ENCODE measurements around the gene RFX4.

Gene RFX4

GRCh38 chr12:106692896-106693820 lies 110.4 kb downstream of the RFX4 start:
- DNase-seq, result no peak

GRCh38 chr12:106696071-106696470 lies 113.3 kb downstream of the RFX4 start:
- DNase-seq, result peak; percentile 15

GRCh38 chr12:106696681-106697417 lies 114.0 kb downstream of the RFX4 start:
- DNase-seq, result peak; percentile 26

GRCh38 chr12:106704081-106704480 lies 121.3 kb downstream of the RFX4 start:
- DNase-seq, result no peak

GRCh38 chr12:106705971-106706370 lies 123.2 kb downstream of the RFX4 start:
- no peak for DNase-seq

- no peak for DNase-seq
These were observed 126.3 kb downstream of the RFX4 start for GRCh38 chr12:106709068-106709511.

GRCh38 chr12:106710143-106710893 lies 127.5 kb downstream of the RFX4 start:
- no peak for DNase-seq

DNA sequence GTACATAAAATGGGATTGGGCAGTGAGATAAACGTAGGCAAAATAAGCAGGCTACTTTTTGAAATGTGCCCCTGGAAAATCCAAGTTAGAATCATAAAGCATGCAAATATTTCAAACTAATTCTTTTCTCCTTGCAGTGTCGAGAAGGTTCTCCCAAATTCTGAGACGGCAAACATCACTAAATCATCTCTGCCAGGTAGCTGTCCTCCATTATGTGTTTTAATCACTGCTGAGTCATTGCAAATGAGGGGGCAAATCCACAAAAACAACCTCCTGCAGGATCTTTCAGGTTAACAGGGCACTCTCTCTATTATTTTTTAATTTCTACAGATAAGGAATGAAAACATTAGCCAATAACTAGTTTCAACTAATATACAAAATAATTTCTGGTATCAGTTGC lies 128.5 kb downstream of the RFX4 start:
- no peak for DNase-seq

- DNase-seq, result no peak
These were observed 130.0 kb downstream of the RFX4 start for GRCh38 chr12:106712768-106713167.

GRCh38 chr12:106714926-106715325 lies 132.1 kb downstream of the RFX4 start:
- DNase-seq, result no peak

DNA sequence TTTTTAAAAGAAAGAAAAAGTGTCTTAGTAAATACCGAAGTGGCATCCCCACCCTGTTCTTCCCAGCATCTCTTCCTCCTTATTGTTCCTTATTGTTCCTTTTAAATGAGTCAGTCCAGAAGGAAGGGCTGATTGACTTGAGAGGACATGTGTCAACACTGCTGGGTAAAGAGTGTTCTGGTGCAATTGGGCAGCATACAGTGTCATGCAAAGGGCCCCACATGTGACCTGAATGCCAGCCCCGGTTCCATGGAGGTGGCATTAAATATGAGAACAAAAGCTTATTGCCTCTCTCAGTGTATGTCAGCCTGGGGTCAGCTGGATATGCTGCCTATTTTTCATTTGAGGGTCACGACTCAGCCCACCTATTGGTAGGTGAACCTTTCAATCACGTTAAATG lies 132.8 kb downstream of the RFX4 start:
- DNase-seq, result no peak

- DNase-seq, result no peak
These were observed 134.9 kb downstream of the RFX4 start for GRCh38 chr12:106717673-106718072.

DNA sequence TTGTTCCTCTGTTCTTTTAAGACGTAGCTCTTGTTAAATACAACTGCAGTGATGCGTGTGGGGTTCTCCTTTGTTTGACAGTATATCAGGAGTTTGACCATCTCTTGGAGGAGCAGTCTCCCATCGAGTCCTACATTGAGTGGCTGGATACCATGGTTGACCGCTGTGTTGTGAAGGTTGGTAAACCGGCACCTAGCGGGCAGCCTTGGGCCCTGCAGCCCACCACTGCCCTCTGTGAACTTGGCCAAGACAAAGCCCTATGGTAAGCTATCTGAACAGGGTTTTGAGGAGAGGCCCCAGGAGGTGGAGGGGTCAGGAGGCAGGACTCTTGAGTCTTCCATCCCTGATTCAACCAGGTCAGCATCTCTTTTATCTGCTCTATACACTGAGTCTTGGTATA lies 137.1 kb downstream of the RFX4 start:
- no peak for DNase-seq

DNA sequence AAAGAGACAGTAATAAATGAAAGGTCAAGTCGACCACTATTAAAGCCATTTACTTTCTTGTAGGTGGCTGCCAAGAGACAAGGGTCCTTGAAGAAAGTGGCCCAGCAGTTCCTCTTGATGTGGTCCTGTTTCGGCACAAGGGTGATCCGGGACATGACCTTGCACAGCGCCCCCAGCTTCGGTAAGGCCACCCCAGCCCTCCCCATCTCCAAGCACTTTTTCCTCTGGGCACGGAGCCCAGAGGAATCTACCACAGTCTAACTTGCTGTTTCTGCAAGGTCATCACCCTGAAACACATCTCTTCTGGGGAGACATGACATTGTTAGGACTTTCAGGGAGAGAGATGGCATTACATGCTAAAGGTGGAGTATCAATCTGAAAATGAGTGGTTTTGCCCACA lies 137.9 kb downstream of the RFX4 start:
- DNase-seq, result no peak

GRCh38 chr12:106721915-106722314 lies 139.1 kb downstream of the RFX4 start:
- no peak for DNase-seq

DNA sequence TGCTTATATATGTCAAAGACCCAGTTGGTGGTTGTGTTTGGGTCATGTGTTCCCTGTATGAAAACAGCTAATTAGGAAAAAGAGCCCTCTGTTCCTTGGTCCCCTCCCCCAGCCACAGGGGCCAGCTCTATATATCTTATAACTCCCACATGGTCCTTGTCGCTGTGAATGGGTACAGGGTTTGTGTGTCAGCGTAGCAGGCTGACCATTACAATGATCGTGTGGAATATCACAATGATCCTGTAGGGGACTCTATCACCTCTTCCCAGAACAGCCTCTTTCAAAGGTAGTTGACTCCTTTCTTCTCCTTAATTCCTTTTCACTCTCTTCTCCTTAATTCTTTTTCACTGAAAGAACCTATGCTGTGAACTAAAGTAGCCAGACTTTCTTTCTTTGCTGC lies 140.0 kb downstream of the RFX4 start:
- no peak for DNase-seq

GRCh38 chr12:106723416-106723815 lies 140.6 kb downstream of the RFX4 start:
- no peak for DNase-seq

DNA sequence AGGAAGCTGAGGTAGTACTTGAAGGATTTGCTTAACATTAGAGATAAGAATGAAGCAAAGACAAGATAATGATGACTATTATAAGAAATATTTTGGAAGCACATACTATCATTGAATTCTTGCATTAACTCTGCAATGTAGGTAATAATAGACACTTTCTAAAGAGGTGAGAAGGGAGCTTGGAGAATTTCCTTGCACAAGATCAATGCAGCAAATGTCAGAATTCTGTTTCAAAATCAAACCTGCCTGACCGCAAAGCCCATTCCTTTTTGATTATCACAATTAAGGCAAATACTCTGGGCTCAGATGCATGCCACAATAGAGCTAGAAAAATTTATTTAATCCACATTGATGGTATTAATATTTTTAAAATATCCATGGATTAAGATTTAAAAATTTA lies 141.3 kb downstream of the RFX4 start:
- DNase-seq, result no peak

GRCh38 chr12:106724934-106725333 lies 142.1 kb downstream of the RFX4 start:
- DNase-seq, result no peak

GRCh38 chr12:106726603-106727202 lies 143.9 kb downstream of the RFX4 start:
- DNase-seq, result peak; percentile 60

GRCh38 chr12:106729611-106730010 lies 146.8 kb downstream of the RFX4 start:
- no peak for DNase-seq

DNA sequence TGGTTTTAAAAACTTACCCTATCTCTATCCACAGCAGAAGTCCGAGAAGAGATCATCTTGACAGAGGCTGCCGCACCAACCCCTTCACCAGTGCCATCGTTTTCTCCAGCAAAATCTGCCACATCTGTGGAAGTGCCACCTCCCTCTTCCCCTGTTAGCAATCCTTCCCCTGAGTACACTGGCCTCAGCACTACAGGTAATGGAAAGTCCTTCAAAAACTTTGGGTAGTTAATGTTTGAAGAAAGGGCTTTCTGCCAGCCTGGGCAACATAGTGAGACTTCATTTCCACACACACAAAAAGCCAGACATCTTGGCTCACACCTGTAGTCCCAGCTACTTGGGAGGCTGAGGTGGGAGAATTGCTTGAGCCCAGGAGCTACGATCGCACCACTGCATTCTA lies 150.1 kb downstream of the RFX4 start:
- no peak for DNase-seq

- no peak for DNase-seq
These were observed 150.9 kb downstream of the RFX4 start for GRCh38 chr12:106733660-106734059.
